DMS153 treated with DMSO at 0.1 percent for 48 hours (cell line): Measurements from ENCODE around the gene RFX3.
"Not testable (repeated sequence)": the region's sequence is repeated elsewhere in the genome, so short reads cannot be mapped to it uniquely, and the experiment has no call there.

Experiments used
- DNase-seq: peaks from one replicate; lab custom pipeline; 2025; ENCODE audit not compliant: unreplicated experiment; lab: John Stamatoyannopoulos, UW

RFX3 gene

GRCh38 chr9:3359778-3360177 lies 166.0 kb downstream of the RFX3 start:
- DNase-seq = no peak

DNA sequence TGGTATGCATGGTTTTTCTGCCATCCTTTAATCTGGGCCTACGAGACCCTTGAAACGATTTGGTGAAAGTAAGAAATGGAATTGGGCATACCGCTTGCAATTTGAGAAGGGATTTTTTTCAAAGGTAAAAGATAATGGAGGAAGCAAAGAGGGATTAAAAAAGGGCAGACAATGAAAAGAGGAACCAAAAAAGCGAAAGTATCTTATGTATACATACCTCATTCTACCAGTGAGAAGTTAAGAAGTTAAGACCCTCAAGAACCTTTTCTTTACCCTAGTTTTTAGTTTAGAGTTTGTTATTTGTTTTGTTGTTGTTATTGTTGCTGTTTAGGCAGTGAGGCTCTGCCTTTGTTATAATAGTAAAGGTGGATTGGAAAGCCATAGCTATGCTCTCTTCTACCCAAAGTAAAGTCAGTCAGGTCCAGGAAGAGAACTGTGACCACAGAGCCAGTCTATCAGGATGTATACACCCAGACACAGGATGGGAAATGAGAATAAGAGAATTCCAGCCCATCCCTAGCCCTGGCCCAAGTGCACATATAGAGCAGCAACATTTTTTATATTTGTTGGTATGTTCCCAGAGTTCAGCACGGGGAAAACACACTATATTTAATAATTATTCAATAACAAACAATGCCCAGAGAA lies 166.6 kb downstream of the RFX3 start:
- DNase-seq = no peak

DNA sequence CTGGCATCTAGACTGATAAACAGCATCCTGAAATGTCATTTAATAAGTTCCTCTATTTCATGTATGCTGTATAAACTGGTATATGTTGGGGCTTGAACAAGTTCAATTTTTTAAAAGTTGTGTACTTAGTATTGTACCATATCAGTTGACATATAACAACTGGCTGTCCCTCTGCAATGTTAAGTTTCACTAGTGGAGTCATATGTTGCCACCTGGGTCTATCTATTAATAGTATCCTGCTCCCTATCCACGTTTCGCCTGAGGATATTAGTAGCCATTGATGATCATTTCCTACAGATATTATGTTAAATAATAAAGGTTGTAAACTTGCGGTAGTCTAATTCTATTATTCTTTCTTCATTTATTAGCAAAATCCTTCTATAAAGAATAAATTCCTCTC lies 177.6 kb downstream of the RFX3 start:
- no peak for DNase-seq

GRCh38 chr9:3346549-3346948 lies 179.3 kb downstream of the RFX3 start:
- DNase-seq = no peak

- no peak for DNase-seq
These were observed 182.1 kb downstream of the RFX3 start for GRCh38 chr9:3343671-3344070.

DNA sequence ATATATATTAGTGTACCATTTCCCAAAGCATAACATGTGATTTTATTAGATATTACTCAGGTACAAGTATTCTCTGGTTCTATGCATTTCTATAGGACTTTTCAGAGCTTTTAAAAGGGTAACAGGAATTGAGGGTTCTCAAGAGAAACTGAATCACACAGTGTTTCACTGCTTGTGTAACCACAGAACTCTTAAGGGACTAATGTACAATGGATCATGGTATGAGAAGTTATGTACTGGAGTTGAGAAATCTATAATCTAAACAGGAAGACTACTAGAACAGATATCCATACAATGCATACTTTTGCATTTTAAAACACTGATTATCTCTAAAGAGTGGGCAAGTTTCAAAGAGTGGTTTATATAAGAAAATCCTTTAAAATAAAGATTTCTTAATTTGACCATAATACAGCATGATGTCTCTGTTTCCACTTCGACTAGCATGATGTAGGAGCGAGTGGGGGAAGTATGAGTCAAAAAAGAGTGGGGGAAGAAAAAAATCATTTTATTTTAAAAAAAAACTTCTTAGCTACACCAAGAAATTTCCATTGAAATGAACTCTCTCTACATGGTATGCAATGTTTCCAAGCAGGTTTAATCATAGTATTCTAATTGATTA lies 183.5 kb downstream of the RFX3 start:
- DNase-seq = no peak

DNA sequence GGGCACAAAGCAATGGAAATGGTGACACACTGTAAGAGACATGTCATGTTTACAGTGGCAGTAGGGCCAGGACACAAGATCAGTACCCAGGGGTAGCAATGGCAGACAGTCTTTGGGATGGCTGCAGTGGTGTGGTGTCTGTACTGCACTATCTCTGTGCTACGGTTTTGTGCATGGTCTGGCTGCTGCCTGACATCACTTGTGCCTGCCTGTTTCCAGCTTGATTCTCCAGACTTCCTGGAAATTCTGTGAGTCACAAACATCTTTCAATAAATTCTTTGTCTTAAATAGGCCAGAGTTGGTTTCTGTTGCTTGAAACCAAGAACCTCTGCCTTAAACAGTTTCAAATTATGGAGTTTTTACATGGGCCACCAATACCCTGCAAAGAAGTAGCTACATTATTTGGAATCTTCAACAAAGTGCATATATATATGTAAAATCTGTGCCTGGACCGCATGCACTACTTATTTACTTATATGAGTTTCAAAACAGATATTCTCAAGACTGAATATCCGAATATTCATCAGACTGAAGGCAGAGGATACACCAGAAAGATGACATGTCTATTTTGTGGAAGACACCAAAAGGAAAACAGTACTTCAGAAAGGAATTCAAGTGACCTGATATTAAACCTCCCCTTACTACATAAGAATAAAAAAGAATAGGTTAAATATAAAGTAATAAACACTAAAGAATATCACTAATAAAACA lies 188.1 kb downstream of the RFX3 start:
- DNase-seq = no peak

DNA sequence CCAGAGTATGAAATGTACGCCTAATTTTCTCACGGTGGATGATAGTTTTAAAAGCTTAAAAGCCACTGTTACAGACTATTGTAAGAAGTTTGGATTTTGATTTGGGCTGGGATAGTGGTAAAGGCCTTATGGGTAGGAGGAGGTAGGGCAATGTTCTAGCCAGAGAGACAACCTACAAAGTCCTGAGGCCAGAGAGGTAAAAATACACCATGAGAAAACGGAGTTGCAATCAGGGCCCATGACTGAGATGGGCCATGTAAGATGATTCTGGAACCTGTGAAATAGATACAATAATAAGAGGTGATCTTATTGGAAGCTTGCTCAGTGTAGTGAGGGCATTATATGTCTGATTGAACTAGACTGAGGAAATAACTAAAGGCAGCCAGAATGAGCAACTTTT lies 188.8 kb downstream of the RFX3 start:
- no peak for DNase-seq

GRCh38 chr9:3332802-3333201 lies 193.0 kb downstream of the RFX3 start:
- DNase-seq = no peak

DNA sequence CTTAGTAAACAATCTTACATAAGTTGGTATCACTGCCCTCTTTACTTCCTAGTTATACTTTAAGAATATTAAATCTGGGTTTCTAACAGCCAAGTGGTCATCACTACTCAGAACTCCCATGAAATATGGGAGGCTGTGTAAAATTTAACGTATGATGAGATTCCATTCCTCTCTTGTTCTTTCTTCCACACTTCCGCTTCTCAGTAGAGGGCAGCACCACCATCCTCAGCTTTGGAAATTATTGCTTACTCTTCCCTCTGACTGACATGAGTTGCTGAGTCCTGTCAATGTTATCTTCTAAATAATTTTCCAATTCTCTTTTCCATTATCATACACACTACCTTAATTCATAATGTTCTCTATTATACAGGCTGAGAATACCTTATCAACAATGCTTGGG lies 194.0 kb downstream of the RFX3 start:
- no peak for DNase-seq

GRCh38 chr9:3330792-3331420 lies 194.9 kb downstream of the RFX3 start:
- no peak for DNase-seq

GRCh38 chr9:3329361-3329760 lies 196.4 kb downstream of the RFX3 start:
- DNase-seq = no peak

DNA sequence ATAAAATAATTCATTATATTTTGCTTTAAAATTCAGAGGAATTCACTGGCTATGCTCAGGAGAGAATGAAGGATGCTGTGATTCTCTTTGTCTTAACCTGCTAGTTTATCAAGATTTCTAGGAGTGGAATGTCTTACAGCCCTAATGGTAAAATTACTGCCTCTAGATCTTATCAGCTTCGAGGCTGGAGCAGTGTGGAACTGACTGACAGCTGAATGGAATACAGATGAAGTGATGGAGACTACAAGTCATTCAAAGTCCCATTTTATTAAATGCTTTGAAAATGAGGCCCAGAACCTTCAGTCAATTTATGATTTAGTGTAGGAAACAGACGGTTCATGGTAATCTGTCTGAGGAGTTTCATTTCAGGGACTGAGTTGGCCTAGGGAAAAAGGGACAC lies 202.1 kb downstream of the RFX3 start:
- DNase-seq = no peak

DNA sequence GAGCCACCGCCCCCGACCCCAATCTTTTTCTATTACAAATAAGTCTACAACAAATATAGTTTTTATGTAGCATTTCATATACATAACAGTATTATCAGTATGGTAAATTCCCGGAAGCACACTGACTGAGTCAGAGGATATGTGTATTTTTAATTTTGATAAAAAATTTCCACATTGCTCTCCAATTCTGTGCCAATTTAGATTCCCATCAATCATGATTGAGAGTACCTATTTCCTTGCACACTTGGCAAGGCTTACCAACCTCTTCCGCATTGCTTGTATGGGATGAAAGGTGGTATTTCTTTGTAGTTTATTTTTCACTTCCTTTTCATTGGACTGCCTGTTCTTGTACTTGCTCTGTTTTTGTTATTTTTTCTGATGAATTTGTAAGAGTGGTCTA lies 204.6 kb downstream of the RFX3 start:
- DNase-seq = no peak

GRCh38 chr9:3312595-3312994 lies 213.2 kb downstream of the RFX3 start:
- not testable (repeated sequence) for DNase-seq

DNA sequence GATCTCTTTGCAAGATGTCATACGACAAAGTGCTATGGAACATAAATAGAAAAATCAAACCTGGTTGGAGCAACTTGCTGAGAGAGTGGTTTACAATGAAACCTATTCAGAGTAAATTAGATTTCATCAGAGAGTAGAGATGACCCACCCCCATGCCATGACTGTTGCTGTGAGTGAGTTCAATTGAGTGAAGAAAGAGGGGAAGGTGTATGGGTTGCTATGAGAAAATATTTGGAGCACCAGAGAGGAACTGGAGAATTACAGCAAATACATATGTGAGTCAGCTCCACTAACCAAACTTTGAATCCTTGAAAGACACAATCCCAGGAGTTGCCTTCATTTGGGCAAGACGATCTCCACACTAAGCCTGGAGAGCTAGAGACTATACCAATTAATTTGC lies 217.2 kb downstream of the RFX3 start:
- no peak for DNase-seq

GRCh38 chr9:3304388-3304787 lies 221.4 kb downstream of the RFX3 start:
- not testable (repeated sequence) for DNase-seq

DNA sequence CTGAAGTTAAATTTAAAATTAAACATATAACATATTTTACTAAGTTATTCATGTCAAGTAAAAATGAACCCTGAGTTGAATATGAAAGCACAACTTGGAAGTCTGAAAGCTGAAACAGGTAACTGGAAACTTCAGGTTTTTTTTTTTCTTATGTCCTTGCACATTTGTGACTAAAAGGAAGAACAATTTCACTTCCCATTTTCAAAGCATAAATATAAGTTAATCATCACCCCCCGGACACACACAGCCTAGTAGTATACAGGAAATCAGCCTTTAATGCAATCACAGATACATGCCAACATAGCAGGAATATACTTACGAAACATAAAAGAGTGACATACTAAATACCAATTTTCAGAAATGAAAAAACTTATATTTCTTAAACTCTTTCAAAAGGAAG lies 225.9 kb downstream of the RFX3 start:
- DNase-seq = no peak

GRCh38 chr9:3296536-3296935 lies 229.3 kb downstream of the RFX3 start:
- no peak for DNase-seq

DNA sequence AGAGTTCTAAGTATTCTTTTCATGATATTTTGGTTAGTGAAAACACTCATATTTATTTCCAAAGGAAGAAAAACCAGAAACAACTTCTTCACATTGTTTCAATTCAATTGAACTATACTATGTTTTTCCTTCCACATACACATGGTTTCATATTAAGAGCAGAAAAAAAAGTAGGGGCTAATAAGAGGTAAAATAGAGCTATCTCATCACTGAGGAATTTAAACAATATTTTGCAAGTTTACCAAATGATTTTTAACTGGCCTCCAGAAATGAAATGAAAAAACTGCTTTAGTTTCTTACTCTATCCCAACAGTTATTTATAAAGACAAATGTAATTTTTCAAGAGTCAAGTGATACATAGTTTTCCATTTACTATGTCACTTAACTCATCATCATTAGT lies 233.5 kb downstream of the RFX3 start:
- DNase-seq = no peak

DNA sequence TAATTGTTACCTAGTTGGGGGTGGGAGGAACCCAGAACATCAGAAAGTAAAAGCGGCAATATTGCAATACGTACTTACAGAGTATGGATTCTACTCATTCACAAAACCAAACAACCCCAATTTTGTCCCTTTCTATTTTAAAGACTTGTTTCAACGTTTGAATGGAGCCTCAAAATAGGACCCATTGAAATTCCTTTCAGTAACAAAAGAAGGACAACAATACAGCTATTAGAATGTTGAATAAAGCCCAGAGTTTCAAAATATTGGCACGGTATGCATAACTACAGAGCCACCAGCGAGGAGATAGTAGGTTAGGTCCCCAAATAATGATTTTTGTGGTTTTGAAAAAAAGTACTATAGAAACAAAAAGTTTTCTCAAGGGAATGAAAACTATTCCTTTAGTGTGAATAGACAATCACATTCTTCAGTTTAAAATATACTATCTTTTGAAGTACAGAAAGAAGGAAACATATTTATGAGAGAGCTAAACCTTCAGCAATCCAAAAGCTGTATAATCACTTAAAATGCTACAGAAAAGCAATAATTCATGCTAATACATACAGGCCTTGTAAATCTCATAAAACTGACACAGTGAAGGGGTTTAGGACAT lies 235.5 kb downstream of the RFX3 start:
- no peak for DNase-seq

GRCh38 chr9:3288686-3289085 lies 237.1 kb downstream of the RFX3 start:
- DNase-seq = no peak
